ENCODE data around the gene INCA1.

DNA sequence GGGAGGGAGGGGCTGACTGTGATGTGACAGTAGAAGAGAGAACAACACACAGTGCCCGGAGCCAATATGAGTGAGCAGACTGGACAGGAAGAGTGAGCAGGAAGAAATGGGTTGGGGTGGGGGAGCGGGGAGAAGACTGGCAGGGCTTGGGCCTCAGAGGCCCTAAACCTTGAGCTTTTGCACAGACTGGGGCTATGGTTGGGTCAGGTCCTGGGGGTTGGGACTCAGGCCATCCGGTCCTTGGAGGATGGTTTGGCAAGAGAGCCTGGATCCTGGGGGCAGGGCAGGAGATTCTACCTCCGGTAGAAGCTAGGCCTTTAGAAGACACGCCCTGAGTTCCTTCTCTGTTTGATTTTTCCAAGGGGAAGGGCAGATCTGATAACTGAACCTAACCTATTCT is 10.9 kb downstream of the INCA1 start:
- TF ChIP-seq CTCF (IDR thresholded peaks at IDR 0.05; ENCODE audit: insufficient read depth, low read length) = no peak
- TF ChIP-seq POLR2AphosphoS5 (IDR thresholded peaks at IDR 0.05; ENCODE audit: low read depth) = no peak
- TF ChIP-seq, protein P1, sequence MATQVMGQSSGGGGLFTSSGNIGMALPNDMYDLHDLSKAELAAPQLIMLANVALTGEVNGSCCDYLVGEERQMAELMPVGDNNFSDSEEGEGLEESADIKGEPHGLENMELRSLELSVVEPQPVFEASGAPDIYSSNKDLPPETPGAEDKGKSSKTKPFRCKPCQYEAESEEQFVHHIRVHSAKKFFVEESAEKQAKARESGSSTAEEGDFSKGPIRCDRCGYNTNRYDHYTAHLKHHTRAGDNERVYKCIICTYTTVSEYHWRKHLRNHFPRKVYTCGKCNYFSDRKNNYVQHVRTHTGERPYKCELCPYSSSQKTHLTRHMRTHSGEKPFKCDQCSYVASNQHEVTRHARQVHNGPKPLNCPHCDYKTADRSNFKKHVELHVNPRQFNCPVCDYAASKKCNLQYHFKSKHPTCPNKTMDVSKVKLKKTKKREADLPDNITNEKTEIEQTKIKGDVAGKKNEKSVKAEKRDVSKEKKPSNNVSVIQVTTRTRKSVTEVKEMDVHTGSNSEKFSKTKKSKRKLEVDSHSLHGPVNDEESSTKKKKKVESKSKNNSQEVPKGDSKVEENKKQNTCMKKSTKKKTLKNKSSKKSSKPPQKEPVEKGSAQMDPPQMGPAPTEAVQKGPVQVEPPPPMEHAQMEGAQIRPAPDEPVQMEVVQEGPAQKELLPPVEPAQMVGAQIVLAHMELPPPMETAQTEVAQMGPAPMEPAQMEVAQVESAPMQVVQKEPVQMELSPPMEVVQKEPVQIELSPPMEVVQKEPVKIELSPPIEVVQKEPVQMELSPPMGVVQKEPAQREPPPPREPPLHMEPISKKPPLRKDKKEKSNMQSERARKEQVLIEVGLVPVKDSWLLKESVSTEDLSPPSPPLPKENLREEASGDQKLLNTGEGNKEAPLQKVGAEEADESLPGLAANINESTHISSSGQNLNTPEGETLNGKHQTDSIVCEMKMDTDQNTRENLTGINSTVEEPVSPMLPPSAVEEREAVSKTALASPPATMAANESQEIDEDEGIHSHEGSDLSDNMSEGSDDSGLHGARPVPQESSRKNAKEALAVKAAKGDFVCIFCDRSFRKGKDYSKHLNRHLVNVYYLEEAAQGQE (IDR thresholded peaks at IDR 0.05; ENCODE audit: insufficient replicate concordance, low read depth) = no peak
- TF ChIP-seq GABPA (IDR thresholded peaks at IDR 0.05; ENCODE audit: low read depth) = no peak
- TF ChIP-seq SPI1 (IDR thresholded peaks at IDR 0.05; ENCODE audit: borderline replicate concordance, low read depth) = no peak
